Retinal pigment epithelial cell (primary cell): ENCODE data around the gene SLC6A19.

Source experiments
- DNase-seq: peaks from one replicate; pipeline ENCODE4 v3.0.0-alpha.2; 2010; ENCODE audit warnings: low read depth
- H3K4me3 ChIP-seq: 2 replicates; pipeline ENCODE4 v1.5.1; 2011; ENCODE audit warnings: mild to moderate bottlenecking, low read length, control low read depth, moderate library complexity
- CTCF ChIP-seq: conservative IDR thresholded peaks from 2 replicates; pipeline ENCODE4 v1.5.1; 2011; ENCODE audit warnings: low read depth, low read length, control low read depth, inconsistent platforms

Gene SLC6A19

DNA sequence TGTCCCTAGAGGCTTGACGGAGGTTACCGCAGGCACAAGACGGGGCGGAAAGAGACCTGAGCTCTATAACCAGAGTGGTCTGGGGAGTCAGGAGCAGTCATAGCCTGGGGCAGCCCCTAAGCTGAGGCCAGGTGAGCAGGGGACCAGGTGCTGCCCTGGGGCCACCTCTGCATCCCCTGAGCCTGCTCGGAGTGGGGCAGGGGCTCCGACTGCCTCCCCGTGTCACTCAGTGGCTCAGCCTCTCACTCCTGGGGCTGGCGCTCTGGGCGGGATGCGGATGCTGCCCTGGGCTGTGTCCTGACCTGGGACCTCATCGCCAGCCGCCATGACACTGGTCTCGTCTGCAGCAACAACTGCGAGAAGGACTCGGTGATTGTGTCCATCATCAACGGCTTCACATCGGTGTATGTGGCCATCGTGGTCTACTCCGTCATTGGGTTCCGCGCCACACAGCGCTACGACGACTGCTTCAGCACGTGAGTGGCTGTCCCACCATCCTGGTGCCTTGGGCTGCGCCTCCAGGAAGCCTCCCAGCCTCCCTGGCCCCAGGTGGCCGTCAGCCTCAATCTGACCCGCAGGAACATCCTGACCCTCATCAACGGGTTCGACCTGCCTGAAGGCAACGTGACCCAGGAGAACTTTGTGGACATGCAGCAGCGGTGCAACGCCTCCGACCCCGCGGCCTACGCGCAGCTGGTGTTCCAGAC, 15.0 kb downstream of the SLC6A19 start:
- TF ChIP-seq CTCF, result no peak
- DNase-seq, result no peak
- H3K4me3 ChIP-seq, result no peak overlapping the region

DNA sequence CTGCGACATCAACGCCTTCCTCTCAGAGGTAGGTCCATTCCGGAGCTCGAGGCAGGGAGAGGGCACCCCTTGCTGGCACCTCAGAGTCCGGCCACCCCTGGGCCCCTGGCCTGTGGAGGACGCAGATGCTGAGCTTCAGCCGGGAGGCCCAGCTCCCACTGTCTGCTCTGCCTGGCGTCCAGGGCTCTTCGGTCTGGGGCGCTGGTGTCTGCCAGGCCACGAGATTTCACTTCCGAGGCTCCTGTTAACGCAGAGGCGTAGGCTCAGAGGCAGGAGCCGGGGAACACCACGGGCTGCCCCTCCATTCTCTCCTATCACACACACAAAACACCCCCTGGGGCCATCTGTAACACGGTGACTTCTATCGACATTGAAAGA, 15.5 kb downstream of the SLC6A19 start:
- TF ChIP-seq CTCF, result no peak
- no peak overlapping the region for H3K4me3 ChIP-seq
- no peak for DNase-seq

GRCh38 chr5:1217596-1218206, 16.3 kb downstream of the SLC6A19 start:
- DNase-seq, result no peak
- no peak for TF ChIP-seq CTCF
- H3K4me3 ChIP-seq, result no peak overlapping the region

GRCh38 chr5:1218351-1219080, 17.1 kb downstream of the SLC6A19 start:
- no peak for DNase-seq

DNA sequence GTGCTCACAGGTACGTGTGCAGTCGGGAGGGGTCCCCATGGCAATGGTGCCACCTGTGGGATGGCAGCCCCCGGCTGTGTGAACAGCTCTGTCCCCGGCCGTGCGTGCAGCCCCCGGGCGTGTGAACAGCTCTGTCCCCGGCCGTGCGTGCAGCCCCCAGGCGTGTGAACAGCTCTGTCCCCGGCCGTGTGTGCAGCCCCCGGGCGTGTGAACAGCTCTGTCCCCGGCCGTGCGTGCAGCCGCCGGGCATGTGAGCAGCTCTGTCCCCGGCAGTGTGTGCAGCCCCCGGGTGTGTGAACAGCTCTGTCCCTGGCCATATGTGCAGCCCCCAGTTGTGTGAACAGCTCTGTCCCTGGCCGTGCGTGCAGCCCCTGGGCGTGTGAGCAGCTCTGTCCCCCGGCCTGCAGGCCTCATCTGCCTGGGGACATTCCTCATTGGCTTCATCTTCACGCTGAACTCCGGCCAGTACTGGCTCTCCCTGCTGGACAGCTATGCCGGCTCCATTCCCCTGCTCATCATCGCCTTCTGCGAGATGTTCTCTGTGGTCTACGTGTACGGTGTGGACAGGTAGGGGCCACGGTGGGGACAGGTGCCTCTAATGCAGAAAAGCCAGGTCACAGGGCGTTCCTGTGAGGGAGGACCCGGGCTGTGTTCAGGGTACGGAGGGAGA, 17.8 kb downstream of the SLC6A19 start:
- H3K4me3 ChIP-seq, result no peak overlapping the region
- no peak for TF ChIP-seq CTCF
- no peak for DNase-seq

More at GRCh38 chr5:1218351-1219080, 17.1 kb downstream of the SLC6A19 start:
- no peak overlapping the region for H3K4me3 ChIP-seq
- no peak for TF ChIP-seq CTCF

DNA sequence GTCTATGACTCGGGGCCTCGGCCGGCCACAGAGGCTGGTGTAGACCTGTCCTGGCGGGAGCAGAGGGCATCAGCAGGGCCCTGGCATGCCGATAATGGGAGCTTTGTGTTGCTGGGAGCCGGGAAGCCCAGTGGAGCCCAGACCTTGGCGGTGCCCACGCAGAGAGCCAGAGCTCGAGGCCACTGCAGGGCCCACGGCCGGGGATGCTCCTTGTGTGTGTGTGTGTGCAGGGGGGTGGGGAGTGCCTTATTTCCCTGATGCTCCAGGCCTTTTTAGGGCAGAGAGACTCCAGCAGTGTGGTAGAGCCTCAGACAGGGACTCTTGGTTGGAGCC, 18.3 kb downstream of the SLC6A19 start:
- no peak overlapping the region for H3K4me3 ChIP-seq
- no peak for TF ChIP-seq CTCF
- DNase-seq, result no peak
